ENCODE measurements around the gene GABARAPL1.
"Not testable (repeated sequence)": the region's sequence is repeated elsewhere in the genome, so short reads cannot be mapped to it uniquely, and the experiment has no call there.

GABARAPL1 gene

GRCh38 chr12:10197879-10198278, 14.8 kb upstream of the GABARAPL1 start:
- DNase-seq (ENCODE audit: low read depth in 2 of 2): no peak

DNA sequence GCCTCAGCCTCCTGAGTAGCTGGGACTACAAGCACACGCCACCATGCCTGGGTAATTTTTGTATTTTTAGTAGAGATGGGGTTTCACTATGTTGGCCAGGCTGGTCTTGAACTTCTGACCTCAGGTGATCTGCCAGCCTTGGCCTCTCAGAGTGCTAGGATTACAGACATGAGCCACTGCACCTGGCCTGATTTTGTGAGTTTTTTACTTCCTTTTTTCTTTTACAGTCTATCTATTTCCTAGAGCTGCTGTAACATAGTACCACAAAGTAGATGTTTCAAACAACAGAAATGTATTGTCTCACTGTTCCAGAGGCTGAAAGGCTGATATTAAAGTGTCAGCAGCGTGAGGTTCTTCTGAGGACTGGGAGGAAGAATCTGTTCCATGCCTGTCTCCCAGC, 8.2 kb upstream of the GABARAPL1 start:
- not testable (repeated sequence) for DNase-seq (ENCODE audit: low read depth in 2 of 2)

DNA sequence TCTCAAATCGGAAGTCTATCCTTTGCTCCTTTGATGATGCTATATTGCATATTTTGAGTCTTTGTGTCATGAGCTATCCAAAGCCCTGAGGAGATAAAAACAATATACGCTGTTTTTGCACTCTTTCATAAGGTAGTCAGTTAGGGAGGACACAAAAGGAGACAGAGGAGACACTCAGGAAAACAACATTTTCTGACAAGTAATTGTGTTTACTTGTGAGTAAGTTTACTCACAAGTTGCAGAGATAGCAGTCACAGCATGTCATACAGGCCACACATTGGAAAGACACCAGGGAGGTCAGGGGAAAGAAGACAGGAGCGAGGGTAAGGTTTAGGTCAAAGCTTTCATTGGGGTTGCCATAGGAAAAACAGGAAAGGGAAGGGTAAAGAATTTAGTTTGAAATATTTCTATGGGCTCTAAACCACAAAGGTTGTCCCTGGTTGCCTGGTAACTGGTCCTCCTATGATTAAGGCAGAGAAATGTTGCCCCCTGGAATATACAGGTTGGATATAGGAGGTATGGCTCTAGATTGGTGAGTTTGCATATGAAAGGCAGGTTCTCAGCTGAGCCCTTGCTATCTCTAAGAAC, 7.4 kb upstream of the GABARAPL1 start:
- DNase-seq (ENCODE audit: low read depth in 2 of 2): no peak

GRCh38 chr12:10207136-10207535, 5.5 kb upstream of the GABARAPL1 start:
- DNase-seq (ENCODE audit: low read depth in 2 of 2): no peak

DNA sequence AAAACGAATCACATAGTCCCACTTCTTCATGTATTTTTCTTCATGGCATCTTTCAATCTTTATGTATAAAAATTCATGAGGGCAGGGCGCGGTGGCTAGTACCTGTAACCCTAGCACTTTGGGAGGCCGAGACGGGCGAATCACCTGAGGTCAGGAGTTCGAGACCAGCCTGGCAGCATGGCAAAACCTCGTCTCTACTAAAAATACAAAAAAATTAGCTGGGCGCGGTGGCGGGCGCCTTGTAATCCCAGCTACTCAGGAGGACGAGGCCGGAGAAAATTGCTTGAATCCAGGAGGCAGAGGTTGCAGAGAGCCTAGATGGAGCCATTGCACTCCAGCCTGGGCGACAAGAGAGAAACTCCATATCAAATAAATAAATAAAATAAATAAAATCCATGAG, 2.5 kb upstream of the GABARAPL1 start:
- no peak for DNase-seq (ENCODE audit: low read depth in 2 of 2)

DNA sequence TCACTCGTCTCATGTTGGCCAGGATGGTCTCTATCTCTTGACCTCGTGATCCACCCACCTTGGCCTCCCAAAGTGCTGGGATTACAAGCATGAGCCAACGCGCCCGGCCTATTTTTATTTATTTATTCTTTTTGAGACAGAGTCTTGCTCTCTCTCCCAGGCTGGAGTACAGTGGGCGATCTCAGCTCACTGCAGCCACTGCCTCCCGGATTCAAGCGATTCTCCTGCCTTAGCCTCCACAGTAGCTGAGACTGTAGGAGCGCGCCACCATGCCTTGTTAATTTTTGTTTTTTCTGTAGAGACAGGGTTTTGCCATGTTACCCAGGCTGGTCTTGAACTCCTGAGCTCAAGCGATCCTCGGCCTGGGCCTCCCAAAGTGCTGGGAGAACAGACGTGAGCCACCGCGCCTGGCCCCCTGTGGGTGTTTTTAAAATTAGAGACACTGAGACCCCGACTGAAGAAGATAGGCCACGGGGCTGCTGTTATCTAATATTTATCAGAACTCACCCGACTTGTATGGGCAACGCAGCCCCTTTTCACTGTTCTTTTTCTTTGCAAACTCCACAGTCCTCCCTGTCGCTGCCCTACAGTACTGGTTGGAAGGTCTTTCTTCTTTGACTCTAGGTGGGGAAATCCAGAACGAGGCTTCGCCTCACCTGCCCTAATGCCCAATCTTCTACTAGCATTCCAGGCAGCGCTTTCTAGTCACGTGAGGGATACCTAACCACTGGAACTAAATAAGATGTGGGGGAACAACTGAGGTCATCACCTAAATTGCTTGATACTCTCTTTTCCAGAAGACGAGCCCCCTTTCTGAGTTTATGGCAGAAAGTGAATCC, 1.4 kb upstream of the GABARAPL1 start:
- no peak for DNase-seq (ENCODE audit: low read depth in 2 of 2)

DNA sequence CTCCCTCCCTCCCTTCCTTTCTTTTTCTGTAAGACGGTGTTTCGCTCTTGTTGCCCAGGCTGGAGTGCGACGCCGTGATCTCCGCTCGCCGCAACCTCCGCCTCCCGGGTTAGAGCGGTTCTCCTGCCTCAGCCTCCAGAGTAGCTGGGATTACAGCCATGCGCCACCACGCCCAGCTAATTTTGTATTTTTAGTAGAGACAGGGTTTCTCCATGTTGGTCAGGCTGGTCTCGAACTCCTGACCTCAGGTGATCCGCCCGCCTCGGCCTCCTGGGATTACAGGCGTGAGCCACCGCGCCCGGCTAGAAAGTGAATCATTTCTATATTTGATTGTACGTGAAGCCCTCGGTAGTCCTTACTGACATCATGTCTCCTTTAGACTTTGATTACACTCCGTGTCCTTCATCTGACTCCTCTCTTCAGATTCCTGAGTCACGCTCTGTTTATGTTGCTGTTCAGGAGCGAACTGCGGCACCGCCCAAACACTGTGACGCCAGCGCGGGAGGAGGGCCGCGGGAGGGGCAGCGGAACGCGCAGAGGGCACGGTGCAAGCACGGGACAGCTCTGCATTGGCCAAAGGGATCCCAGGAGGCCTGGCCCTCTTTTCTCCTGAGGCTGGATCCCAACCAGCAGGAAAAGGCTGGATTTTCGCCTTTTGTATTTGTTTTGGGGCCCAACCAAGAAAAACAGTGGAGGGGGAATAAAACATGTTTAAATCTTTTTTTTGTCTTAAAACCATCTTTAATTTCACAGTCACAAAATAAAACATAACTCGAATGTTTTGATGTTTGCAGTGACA, 538 bp upstream of the GABARAPL1 start:
- peak; percentile 95 for DNase-seq (ENCODE audit: low read depth in 2 of 2)

- DNase-seq (ENCODE audit: low read depth in 2 of 2): peak in 1 of 2 experiments; percentile 47
Observed at GRCh38 chr12:10213168-10214135, 775 bp downstream of the GABARAPL1 start.

- DNase-seq (ENCODE audit: low read depth in 2 of 2): peak in 1 of 2 experiments; percentile 46
Observed at GRCh38 chr12:10214136-10214894, 1.6 kb downstream of the GABARAPL1 start.

DNA sequence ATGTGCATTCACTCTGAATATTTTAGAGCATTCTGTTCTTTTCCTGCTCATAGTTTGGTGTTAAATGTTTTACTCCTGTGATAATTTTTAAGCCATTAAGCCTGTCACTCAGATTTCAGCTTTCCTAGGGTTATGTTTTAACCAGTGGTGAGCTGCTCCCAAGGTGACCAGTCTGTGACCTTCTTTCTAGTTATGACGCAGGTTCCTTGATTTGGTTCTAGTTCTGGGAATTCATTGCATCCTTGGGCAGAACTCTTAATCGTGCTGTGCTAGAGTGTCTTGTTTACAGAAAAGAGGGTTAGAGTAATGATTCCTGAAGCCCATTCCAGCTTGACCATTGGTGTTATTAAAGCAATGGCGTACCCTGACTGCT, 2.2 kb downstream of the GABARAPL1 start:
- DNase-seq (ENCODE audit: low read depth in 2 of 2): no peak

DNA sequence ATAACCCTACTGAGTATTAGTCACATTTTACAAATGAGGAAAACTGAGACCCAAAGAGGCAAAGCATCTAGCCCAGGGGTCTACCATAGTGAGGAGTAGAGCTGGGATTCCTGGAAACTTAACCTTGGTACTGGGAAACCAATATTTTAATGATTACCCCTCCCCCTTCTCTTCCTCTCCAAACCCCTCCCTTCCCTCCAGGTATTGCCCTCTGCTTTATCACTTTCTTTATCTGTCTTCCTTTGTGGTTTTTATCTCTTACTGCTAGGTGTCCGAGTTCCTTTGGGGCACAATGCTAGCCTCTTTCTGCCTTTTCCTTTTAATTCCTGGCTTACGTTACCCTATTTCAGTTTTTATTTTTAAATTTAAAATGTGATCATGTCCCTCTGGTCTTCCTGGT, 2.8 kb downstream of the GABARAPL1 start:
- DNase-seq (ENCODE audit: low read depth in 2 of 2): no peak

DNA sequence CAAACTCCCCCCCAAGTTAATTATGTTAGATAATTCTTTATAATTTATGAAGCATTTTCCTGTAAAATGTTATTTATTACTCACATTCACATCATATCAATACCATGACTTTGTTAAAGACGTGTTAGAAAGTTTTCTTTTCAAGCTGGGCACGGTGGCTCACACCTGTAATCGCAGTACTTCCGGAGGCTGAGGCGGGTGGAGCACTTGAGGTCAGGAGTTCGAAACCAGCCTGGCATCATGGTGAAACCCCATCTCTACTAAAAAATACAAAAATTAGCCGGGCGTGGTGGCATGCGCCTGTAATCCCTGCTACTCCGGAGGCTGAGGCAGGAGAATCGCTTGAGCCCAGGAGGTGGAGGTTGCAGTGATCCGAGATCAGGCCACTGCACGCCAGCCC, 3.3 kb downstream of the GABARAPL1 start:
- not testable (repeated sequence) for DNase-seq (ENCODE audit: low read depth in 2 of 2)

- no peak for DNase-seq (ENCODE audit: low read depth in 2 of 2)
Observed at GRCh38 chr12:10218021-10218420, 5.3 kb downstream of the GABARAPL1 start.

- no peak for DNase-seq (ENCODE audit: low read depth in 2 of 2)
Observed at GRCh38 chr12:10220398-10221077, 7.9 kb downstream of the GABARAPL1 start.

DNA sequence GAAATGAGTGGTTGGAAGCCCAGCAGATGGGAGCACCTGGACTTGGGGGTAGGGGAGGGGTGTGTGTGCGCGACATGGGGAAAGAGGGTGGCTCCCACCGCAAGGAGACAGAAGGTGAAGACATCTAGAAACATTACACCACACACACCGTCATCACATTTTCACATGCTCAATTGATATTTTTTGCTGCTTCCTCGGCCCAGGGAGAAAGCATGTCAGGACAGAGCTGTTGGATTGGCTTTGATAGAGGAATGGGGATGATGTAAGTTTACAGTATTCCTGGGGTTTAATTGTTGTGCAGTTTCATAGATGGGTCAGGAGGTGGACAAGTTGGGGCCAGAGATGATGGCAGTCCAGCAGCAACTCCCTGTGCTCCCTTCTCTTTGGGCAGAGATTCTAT, 9.2 kb downstream of the GABARAPL1 start:
- no peak for DNase-seq (ENCODE audit: low read depth in 2 of 2)

GRCh38 chr12:10223208-10223607, 10.5 kb downstream of the GABARAPL1 start:
- DNase-seq (ENCODE audit: low read depth in 2 of 2): no peak

DNA sequence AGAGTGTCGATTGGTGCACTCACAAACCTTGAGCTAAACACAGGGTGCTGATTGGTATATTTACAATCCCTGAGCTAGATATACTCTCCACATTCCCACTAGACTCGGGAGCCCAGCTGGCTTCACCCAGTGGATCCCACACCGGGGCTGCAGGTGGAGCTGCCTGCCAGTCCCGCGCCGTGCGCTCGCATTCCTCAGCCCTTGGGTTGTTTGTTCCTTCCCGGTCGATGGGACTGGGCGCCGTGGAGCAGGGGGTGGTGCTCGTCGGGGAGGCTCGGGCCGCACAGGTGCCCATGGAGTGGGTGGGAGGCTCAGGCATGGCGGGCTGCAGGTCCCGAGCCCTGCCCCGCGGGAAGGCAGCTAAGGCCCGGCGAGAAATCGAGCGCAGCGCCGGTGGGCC, 12.7 kb downstream of the GABARAPL1 start:
- not testable (repeated sequence) for DNase-seq (ENCODE audit: low read depth in 2 of 2)

DNA sequence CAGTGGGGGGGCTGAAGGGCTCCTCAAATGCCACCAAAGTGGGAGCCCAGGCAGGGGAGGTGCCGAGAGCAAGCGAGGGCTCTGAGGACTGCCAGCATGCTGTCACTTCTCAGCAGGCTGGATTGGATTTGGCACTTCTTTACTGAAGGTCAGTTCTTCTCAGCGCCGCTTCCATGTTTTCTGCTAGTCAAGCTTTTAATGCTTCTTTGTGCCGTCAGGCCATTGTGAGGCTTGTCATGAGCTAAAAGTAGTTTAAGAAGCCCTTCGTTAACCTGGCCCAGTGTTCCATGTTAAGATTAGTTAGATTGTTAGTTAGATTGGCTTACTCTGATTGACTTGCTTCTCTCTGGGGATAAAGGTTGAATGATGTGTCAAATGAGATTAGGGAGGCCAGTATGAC, 13.4 kb downstream of the GABARAPL1 start:
- no peak for DNase-seq (ENCODE audit: low read depth in 2 of 2)

GRCh38 chr12:10226731-10227130, 14.1 kb downstream of the GABARAPL1 start:
- no peak for DNase-seq (ENCODE audit: low read depth in 2 of 2)

DNA sequence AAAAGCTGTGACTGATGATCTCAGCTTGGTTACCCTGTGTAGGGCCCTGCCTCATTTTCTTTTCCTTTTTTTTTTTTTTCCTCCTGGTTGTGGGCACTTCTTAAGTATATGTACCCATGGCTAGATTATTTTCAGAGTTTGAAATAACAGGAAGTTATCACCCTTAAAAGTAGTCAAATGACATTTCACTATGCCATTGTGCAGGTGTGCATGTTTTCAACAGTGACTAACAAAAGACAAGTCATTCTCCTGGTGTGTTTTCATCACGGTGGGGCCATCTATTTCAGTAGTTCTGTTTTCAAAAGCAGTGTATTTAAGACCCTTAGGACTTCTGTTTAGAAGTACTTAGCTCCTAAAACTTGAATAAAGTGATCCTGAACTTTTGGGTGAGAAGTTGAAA, 15.0 kb downstream of the GABARAPL1 start:
- no peak for DNase-seq (ENCODE audit: low read depth in 2 of 2)
